ENCODE data around the gene SMOC1.

Gene SMOC1

GRCh38 chr14:69877492-69877891, 1.7 kb upstream of the SMOC1 start:
- no peak for TF ChIP-seq POLR2AphosphoS5 (IDR thresholded peaks at IDR 0.05; ENCODE audit: low read depth, low read length)
- TF ChIP-seq SPI1 (IDR thresholded peaks at IDR 0.05; ENCODE audit: low read depth, low read length): no peak
- TF ChIP-seq POU2F2 (IDR thresholded peaks at IDR 0.05; ENCODE audit: low read depth, low read length): no peak
- TF ChIP-seq POLR2A (IDR thresholded peaks at IDR 0.05; ENCODE audit: low read depth, low read length): no peak
- no peak for TF ChIP-seq TAF1 (IDR thresholded peaks at IDR 0.05; ENCODE audit: low read depth, low read length)
- TF ChIP-seq PAX5 (IDR thresholded peaks at IDR 0.05; ENCODE audit: insufficient read depth, low read length, severe bottlenecking): no peak
- no peak for FAIRE-seq
- DNase-seq (ENCODE audit: insufficient read length, low spot score): no peak

- FAIRE-seq (no peak), DNase-seq (ENCODE audit: insufficient read length, low spot score) (no peak)
- TF ChIP-seq SPI1 (IDR thresholded peaks at IDR 0.05; ENCODE audit: low read depth, low read length): no peak
- TF ChIP-seq POU2F2 (IDR thresholded peaks at IDR 0.05; ENCODE audit: low read depth, low read length): no peak
- no peak for TF ChIP-seq POLR2A (IDR thresholded peaks at IDR 0.05; ENCODE audit: low read depth, low read length)
- no peak for TF ChIP-seq PAX5 (IDR thresholded peaks at IDR 0.05; ENCODE audit: insufficient read depth, low read length, severe bottlenecking)
- TF ChIP-seq POLR2AphosphoS5 (IDR thresholded peaks at IDR 0.05; ENCODE audit: low read depth, low read length): no peak
- TF ChIP-seq TAF1 (IDR thresholded peaks at IDR 0.05; ENCODE audit: low read depth, low read length): no peak
Observed at GRCh38 chr14:69878251-69878650, 965 bp upstream of the SMOC1 start.

GRCh38 chr14:69880044-69880487, 850 bp downstream of the SMOC1 start:
- DNase-seq (ENCODE audit: insufficient read length, low spot score) (no peak), FAIRE-seq (no peak)
- no peak for TF ChIP-seq PAX5 (IDR thresholded peaks at IDR 0.05; ENCODE audit: insufficient read depth, low read length, severe bottlenecking)
- TF ChIP-seq POLR2AphosphoS5 (IDR thresholded peaks at IDR 0.05; ENCODE audit: low read depth, low read length): no peak
- no peak for TF ChIP-seq POU2F2 (IDR thresholded peaks at IDR 0.05; ENCODE audit: low read depth, low read length)
- TF ChIP-seq TAF1 (IDR thresholded peaks at IDR 0.05; ENCODE audit: low read depth, low read length): no peak
- TF ChIP-seq POLR2A (IDR thresholded peaks at IDR 0.05; ENCODE audit: low read depth, low read length): no peak
- no peak for TF ChIP-seq SPI1 (IDR thresholded peaks at IDR 0.05; ENCODE audit: low read depth, low read length)

GRCh38 chr14:69880893-69881292, 1.7 kb downstream of the SMOC1 start:
- DNase-seq (ENCODE audit: insufficient read length, low spot score): no peak
- FAIRE-seq: no peak
- TF ChIP-seq POU2F2 (IDR thresholded peaks at IDR 0.05; ENCODE audit: low read depth, low read length): no peak
- no peak for TF ChIP-seq TAF1 (IDR thresholded peaks at IDR 0.05; ENCODE audit: low read depth, low read length)
- no peak for TF ChIP-seq PAX5 (IDR thresholded peaks at IDR 0.05; ENCODE audit: insufficient read depth, low read length, severe bottlenecking)
- no peak for TF ChIP-seq POLR2A (IDR thresholded peaks at IDR 0.05; ENCODE audit: low read depth, low read length)
- TF ChIP-seq SPI1 (IDR thresholded peaks at IDR 0.05; ENCODE audit: low read depth, low read length): no peak
- TF ChIP-seq POLR2AphosphoS5 (IDR thresholded peaks at IDR 0.05; ENCODE audit: low read depth, low read length): no peak

- FAIRE-seq (no peak), DNase-seq (ENCODE audit: insufficient read length, low spot score) (no peak)
- TF ChIP-seq POLR2AphosphoS5 (IDR thresholded peaks at IDR 0.05; ENCODE audit: low read depth, low read length): no peak
- TF ChIP-seq TAF1 (IDR thresholded peaks at IDR 0.05; ENCODE audit: low read depth, low read length): no peak
- TF ChIP-seq POLR2A (IDR thresholded peaks at IDR 0.05; ENCODE audit: low read depth, low read length): no peak
- TF ChIP-seq SPI1 (IDR thresholded peaks at IDR 0.05; ENCODE audit: low read depth, low read length): no peak
- TF ChIP-seq PAX5 (IDR thresholded peaks at IDR 0.05; ENCODE audit: insufficient read depth, low read length, severe bottlenecking): no peak
- no peak for TF ChIP-seq POU2F2 (IDR thresholded peaks at IDR 0.05; ENCODE audit: low read depth, low read length)
Observed at GRCh38 chr14:69882116-69882864, 3.1 kb downstream of the SMOC1 start.

- DNase-seq (ENCODE audit: insufficient read length, low spot score) (no peak), FAIRE-seq (no peak)
- TF ChIP-seq POU2F2 (IDR thresholded peaks at IDR 0.05; ENCODE audit: low read depth, low read length) (no peak), TAF1 (IDR thresholded peaks at IDR 0.05; ENCODE audit: low read depth, low read length) (no peak), POLR2AphosphoS5 (IDR thresholded peaks at IDR 0.05; ENCODE audit: low read depth, low read length) (no peak), SPI1 (IDR thresholded peaks at IDR 0.05; ENCODE audit: low read depth, low read length) (no peak)
Observed at GRCh38 chr14:69882915-69883314, 3.7 kb downstream of the SMOC1 start.

- FAIRE-seq (no peak), DNase-seq (ENCODE audit: insufficient read length, low spot score) (no peak)
- TF ChIP-seq POLR2AphosphoS5 (IDR thresholded peaks at IDR 0.05; ENCODE audit: low read depth, low read length) (no peak), SPI1 (IDR thresholded peaks at IDR 0.05; ENCODE audit: low read depth, low read length) (no peak), TAF1 (IDR thresholded peaks at IDR 0.05; ENCODE audit: low read depth, low read length) (no peak), POU2F2 (IDR thresholded peaks at IDR 0.05; ENCODE audit: low read depth, low read length) (no peak), POLR2A (IDR thresholded peaks at IDR 0.05; ENCODE audit: low read depth, low read length) (no peak), PAX5 (IDR thresholded peaks at IDR 0.05; ENCODE audit: insufficient read depth, low read length, severe bottlenecking) (no peak)
Observed at GRCh38 chr14:69886453-69887242, 7.4 kb downstream of the SMOC1 start.

- no peak for TF ChIP-seq SPI1 (IDR thresholded peaks at IDR 0.05; ENCODE audit: low read depth, low read length)
- TF ChIP-seq TAF1 (IDR thresholded peaks at IDR 0.05; ENCODE audit: low read depth, low read length): no peak
- TF ChIP-seq POU2F2 (IDR thresholded peaks at IDR 0.05; ENCODE audit: low read depth, low read length): no peak
- TF ChIP-seq POLR2A (IDR thresholded peaks at IDR 0.05; ENCODE audit: low read depth, low read length): no peak
- TF ChIP-seq PAX5 (IDR thresholded peaks at IDR 0.05; ENCODE audit: insufficient read depth, low read length, severe bottlenecking): no peak
- no peak for TF ChIP-seq POLR2AphosphoS5 (IDR thresholded peaks at IDR 0.05; ENCODE audit: low read depth, low read length)
- DNase-seq (ENCODE audit: insufficient read length, low spot score) (no peak), FAIRE-seq (no peak)
Observed at GRCh38 chr14:69887740-69888657, 8.8 kb downstream of the SMOC1 start.
